Fibroblast of lung (primary cell): Measurements from ENCODE around the gene CHMP4A.

Experiments
- EZH2 ChIP-seq: IDR thresholded peaks from 2 replicates; pipeline ENCODE4 v1.5.1; 2012; ENCODE audit warnings: low read length, control low read depth, mild to moderate bottlenecking; ENCODE audit errors: missing control alignments
- TF ChIP-seq, protein P1 (sequence below), 2 donors: IDR thresholded peaks in 1 of 2; conservative IDR thresholded peaks in 1 of 2; 1 replicate in 1 of 2; 2 replicates in 1 of 2; pipeline ENCODE4 v1.5.1; 2011 to 2012; ENCODE audit warnings: low read length in 2 of 2, control low read depth in 1 of 2, inconsistent platforms in 1 of 2, low read depth in 1 of 2, mild to moderate bottlenecking in 1 of 2

GRCh38 chr14:24228902-24229301 is 15.6 kb upstream of the CHMP4A start:
- TF ChIP-seq, protein P1, sequence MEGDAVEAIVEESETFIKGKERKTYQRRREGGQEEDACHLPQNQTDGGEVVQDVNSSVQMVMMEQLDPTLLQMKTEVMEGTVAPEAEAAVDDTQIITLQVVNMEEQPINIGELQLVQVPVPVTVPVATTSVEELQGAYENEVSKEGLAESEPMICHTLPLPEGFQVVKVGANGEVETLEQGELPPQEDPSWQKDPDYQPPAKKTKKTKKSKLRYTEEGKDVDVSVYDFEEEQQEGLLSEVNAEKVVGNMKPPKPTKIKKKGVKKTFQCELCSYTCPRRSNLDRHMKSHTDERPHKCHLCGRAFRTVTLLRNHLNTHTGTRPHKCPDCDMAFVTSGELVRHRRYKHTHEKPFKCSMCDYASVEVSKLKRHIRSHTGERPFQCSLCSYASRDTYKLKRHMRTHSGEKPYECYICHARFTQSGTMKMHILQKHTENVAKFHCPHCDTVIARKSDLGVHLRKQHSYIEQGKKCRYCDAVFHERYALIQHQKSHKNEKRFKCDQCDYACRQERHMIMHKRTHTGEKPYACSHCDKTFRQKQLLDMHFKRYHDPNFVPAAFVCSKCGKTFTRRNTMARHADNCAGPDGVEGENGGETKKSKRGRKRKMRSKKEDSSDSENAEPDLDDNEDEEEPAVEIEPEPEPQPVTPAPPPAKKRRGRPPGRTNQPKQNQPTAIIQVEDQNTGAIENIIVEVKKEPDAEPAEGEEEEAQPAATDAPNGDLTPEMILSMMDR (conservative IDR thresholded peaks at IDR 0.05 in 1 of 2, IDR thresholded peaks at IDR 0.05 in 1 of 2; ENCODE audit: low read depth in 1 of 2, low read length in 2 of 2), result no peak
- no peak for TF ChIP-seq EZH2
